Left kidney (tissue), 2 donors: ENCODE measurements around the gene SPECC1. TPM values are rescaled to one million over a fixed set of nuclear protein-coding genes. Genes with fewer than 3 reads are reported as not detected.
"Not testable (repeated sequence)": the region's sequence is repeated elsewhere in the genome, so short reads cannot be mapped to it uniquely, and the experiment has no call there.

Experiments used
- DNase-seq: peaks from one replicate; pipeline ENCODE4 v3.0.0-alpha.2; 2013
- polyA plus RNA-seq: library from polyadenylated mRNA; unstranded; fragments of 120-200 nt; gene quantifications from one replicate; pipeline ENCODE4 v1.2.1, GENCODE V29; 2013; ENCODE audit not compliant: insufficient read length

Gene SPECC1
- polyA plus RNA-seq, 1 donor: 18.4 TPM

DNA sequence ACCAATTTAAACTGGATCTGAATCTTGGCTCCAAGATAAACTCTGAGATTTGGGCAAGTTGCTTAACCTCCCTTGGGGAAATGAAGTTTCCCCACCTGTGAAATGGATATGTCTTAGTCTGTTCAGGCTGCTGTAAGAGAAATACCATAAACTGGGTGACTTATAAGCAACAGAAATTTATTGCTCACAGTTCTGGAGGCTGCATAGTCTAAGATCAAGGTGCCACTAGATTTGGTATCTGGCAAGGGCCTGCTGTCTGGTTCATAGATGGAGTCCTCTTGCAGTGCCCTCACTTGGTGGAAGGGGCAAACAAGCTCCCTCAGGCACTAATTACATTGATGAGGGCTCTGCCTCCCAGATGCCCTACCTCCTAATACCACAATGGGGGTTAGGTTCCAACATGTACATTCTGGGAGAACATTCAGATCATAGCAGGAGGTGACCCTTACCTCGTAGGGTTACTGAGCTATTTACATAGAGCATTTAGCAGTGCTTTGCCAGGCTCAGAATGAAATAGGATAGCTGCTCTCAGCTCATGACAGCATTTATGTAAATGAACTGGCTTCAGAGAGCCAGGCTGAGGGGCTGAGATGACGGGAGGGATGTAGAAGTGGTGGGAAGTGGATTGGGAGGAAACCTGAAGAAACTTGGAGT, 83.9 kb downstream of the SPECC1 start:
- no peak for DNase-seq

DNA sequence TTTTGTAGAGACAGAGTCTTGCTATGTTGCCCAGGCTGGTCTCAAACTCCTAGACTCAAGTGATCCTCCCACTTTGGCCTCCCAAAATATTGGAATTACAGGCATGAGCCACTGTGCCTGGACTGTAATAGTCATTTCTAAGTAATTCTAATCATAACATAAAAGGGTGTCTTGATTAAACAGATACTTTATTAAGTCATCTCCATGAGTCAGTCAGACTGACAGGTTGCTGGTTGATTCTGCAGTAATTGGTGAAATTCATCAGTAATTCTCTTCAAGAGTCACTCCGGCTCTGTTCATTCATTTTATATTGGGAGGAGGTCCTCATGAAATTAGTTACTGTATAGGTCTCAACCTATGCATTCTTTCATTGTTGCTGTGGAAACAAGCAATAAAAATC, 85.6 kb downstream of the SPECC1 start:
- no peak for DNase-seq

DNA sequence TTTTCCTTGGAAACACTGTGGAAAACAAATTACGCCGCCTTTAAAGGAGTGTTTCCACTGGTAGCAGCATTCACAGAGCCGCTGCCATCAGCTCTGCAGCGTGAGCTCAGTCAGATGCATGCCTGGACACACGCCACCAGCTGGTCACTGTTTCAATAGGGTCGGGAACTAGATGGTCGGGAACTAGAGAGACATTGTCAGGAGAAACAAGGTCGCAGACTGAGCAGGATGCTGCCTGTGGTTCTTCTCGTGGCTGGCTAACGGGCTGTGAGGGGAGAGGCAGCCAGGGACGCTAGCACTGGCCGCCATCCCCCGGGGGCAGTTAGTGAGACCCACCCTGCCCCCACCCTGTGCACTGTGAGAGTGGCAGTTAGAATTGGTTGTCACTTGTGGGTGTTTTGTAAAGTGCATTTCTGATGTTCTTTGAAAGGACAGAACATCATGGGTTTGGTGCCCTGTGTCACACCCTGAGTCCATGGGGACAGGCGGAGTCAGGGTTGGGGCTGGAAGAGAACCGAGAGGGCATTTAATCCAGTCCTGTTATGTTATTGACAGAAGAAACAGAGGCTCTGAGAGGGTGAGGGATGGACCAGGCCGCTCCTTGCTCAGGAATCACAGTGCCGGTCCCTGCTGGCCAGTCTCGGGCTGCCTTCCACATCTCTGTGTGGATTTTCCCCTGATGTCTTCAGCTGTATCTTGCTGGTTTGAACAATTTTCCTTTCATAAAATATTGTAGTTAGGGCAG, 86.3 kb downstream of the SPECC1 start:
- peak; percentile 75 for DNase-seq

DNA sequence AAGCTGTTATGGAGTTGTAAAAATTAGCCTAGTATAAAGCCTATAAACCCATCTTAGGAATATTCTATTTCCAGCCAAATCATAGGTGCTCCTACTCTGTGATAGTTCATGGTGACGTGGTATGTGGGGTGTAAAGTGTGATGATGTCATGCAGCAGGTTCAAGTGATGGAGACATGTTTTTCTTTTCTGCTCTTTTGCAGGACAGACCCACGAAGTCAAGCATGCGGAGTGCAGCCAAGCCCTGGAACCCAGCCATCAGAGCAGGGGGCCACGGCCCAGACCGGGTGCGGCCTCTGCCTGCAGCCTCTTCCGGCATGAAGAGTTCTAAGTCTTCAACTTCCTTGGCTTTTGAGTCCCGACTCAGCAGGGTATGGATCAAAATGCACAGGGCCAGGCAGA, 87.3 kb downstream of the SPECC1 start:
- DNase-seq: no peak

DNA sequence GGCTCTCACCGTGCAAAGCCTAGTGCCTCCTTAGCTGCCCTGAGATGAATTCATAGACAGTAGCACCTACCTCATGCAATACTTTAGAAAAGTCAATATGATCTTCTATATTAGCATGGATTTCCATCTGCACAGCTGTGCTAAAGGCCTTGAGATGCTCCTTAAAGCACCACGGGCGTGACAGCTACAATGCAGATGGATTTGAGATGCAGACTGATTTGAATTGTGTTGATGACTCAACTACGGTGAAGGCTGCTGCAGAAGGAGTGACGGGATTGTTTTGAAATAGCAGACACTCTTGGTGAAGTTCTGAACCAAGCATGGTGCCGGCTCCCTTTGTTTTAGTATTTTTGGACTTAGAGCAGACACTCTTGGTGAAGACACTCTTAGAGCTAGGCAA, 88.2 kb downstream of the SPECC1 start:
- no peak for DNase-seq

DNA sequence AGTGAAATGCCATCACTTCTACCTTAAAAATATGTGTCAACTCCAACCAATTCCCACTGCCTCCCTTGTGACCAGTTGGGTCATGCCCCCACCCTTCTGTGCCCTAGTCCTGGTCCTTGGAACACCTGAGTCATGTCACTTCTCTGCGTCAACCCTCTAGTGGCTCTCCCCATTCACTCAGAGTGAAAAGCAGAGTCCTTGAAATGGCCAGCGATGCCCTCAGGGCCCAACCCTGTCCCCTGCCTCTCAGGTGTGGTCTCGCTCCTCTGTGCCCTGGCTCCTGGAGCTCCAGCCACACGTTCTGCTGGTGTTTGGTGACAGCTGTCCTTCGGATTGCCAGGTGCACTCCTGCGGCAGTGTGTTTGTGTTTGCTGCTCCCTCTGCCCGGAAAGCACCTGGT, 89.2 kb downstream of the SPECC1 start:
- no peak for DNase-seq

DNA sequence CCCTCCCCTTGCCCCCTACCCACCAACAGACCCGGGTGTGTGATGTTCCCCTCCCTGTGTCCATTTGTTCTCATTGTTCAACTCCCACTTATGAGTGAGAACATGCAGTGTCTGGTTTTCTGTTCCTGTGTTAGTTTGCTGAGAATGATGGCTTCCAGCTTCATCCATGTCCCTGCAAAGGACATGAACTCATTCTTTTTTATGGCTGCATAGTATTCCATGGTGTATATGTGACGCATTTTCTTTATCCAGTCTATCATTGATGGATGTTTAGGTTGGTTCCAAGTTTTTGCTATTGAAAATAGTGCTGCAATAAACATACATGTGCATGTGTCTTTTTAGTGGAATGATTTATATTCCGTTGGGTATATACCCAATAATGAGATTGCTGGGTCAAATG, 91.6 kb downstream of the SPECC1 start:
- not testable (repeated sequence) for DNase-seq

DNA sequence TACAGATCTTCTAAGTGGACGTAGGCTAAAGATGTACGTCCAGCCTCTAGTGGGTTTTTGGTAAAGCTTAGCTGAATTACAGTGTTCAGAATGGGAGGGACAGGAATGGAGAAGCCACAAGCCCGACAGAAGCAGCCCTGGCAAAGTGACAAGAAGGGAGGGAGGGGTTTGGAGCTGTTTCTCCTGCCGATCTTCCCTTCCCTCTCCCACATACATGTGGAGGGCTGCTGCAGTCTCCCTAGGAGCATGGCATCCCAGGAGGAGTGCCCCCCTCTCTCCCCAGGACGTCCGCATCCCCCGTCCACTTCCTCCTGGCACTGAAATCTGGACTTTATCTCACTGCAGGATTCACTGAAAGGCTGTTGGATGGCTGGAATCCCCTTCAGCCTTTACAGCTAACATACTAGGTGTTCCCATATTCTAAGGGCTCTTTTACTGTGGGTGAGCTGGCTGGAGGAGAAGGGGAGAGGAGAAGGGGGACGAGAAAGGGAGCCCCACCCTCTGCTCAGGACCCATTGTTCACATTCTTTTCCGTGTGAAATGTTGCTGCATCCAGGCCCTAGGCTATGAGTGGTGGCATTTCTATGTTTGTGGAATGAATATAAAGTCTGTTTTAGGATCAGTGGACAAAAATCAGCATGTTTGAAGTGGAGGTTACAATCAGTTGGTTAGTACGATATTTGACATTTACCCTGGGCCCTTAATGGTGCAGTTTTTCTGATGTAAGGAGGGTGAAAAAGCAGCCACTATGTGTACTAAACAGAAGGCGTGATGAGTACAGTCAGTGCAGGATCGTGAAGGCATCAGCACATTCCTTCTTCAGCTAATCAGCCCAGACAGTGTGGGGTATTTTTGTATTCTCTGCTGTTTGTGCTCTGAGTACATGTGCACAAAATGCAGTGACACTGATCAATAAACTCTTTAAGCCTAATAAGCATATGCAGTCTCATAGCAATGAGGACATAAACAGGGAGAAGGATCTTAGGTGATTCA, 94.6 kb downstream of the SPECC1 start:
- no peak for DNase-seq

DNA sequence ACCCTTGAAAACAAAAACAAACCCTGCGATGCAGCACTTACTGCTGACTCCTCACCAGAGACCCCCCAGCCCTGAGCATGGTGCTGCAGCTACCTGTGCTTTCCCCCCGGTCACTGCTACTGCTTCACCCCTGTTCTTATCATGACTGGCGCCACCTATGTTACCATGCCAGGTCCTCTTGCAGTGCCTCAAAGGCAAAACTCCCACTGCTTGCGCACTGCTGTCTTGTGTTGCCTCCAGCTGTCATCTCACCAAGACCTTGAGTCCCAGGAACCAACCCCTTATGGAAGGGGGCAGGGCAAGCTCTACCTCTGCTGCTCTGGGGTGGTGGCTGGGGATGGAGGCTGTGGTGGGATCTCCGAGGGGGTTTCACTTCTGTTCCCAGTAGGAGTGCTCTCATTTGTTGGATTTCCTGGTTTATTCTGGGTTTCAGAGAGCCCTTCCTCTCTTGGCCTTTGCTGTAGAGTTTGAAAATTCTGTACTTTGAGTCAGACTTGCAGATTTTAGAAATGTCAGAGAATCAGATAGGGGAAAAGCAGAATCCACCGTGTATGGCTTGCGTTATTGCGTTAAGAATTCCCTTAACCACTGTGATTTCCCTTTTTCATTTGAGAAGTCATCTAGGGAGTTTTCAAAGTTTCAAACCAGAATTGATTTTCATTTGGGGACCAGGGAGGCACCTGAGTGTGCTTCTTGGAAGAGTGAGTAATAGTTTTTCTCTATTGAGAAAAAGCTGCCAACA, 96.6 kb downstream of the SPECC1 start:
- DNase-seq: no peak

DNA sequence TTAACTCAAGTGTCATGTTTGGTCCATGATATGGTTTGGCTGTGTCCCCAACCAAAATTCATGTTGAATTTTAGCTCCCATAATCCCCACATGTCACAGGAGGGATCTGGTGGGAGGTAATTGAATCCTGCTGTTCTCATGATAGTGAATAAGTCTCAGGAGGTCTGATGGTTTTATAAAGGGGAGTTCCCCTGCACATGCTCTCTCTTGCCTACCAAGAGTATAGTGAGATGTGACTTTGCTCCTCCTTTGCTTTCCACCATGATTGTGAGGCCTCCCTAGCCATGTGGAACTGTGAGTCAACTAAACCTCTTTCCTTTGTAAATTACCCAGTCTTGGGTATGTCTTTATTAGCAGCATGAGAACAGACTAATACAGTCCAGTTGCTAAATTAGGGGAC, 97.3 kb downstream of the SPECC1 start:
- not testable (repeated sequence) for DNase-seq

DNA sequence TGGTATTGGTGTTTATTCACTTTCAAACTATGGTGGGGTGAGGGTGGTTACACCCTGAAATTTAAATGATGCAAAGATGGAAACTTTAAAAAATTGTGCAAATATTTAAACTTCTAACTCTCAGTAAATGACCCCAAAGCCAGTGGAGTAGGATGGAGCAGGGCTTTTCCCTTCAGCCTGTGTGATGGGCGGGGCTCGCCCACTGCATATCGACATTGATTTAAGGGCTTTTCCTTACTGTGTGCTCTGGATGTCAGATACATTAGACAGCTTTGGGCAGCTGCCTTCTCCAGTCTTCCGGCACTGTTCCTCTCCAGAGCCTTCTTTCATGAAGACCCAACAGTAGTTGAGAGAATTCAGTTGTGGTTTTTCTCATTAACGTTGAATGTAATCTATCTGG, 99.9 kb downstream of the SPECC1 start:
- no peak for DNase-seq

DNA sequence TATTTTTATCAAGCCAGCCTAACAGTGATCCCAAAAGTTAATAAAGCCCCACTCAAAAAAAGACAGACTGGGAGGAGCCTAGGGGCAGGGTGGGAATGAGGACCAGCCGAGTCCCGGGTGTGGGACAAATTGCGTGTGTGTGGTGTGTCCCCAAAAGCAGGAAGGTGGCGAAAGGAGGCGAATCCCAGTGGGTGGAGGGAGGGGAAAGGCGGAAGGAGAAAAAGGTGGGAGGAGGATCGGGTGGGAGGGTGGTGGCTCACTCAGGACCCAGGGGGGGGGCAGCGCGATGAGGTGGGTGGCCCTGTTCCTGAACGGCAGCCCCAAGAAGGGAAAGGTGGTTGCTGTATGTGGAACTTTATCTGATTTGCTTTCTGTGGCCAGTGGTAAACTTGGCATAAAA, 102.4 kb downstream of the SPECC1 start:
- DNase-seq: no peak

DNA sequence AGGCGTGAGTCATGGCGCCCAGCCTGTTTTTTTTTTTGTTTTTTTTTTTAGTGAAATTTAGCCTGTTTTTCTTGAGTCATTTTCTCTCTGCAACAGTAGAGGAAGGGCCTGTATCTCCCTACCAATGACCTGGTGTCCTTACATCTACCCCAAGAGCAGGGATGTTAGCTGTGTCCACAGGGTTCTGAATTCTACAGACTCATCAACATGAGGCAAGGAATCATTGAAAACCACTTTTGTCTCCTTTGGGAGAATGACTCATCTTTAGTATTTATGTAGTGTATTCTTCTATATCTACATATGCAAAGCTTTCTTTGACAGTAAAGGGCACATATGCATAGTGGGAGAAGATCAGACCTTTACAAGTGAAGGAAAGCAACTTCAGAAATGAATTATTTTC, 105.3 kb downstream of the SPECC1 start:
- DNase-seq: no peak

DNA sequence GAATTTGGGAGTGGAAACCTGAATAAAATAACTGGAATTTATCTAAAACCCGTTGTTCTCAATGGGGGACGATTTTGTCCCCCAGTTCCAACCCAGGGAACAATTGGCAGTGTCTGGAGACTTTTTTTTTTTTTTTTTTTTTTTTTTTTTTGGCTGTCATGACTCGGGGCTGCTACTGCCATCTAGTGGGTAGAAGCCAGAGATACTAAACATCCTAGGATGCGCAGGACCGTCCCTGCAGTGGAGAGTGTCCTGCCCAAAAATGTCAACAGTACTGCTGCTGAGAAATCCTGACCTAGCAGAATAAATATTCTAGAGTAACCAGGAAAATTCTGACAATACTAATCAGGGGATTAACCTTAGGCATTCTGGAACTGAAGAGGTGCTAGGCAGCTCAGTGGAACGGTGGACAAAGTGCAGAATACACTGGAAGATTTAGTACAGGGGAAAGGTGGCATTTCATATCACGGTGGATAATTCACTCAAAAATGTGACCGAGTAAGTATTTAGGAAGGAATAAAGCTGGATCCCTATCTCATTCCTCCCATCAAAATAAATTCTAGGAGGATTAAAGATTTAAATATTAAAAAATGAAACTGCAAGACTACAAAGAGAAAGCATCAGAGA, 107.6 kb downstream of the SPECC1 start:
- DNase-seq: peak; percentile 62

DNA sequence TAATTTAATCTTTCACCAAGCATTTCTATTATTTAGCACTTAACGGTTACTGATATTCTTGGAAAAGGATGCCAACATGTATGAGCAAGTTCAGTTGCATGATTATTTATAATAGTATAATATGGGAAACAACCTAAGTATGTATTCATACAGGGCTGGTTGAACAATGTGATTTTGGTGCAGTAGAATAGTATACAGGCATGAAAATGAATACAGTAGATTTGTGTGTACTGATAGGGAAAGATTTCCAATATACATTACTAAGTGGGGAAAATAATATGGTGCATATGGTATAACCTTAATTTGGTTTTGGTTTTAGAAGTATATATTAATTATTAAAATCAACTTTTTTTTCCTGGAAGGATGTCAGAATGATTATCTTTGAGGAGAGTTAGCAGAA, 109.1 kb downstream of the SPECC1 start:
- DNase-seq: no peak

DNA sequence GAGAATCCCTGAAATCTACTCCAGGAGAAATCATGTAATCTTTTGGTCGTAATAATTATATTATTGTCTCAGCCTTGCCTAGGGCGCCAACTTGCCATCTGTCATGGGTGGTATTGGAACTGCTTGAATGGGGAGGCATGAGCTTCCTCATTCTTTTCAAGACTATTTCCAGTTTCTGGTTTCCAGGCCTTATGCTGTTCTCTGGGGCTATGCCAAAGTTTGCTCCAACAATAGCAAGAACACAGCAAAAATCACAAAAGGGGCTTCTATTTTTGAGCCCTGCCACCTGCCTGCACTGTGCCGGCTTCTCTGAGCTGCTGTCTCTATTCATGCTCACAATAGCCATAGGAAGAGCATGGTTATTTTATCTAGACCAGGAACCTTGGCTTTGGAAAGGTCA, 111.7 kb downstream of the SPECC1 start:
- DNase-seq: no peak

DNA sequence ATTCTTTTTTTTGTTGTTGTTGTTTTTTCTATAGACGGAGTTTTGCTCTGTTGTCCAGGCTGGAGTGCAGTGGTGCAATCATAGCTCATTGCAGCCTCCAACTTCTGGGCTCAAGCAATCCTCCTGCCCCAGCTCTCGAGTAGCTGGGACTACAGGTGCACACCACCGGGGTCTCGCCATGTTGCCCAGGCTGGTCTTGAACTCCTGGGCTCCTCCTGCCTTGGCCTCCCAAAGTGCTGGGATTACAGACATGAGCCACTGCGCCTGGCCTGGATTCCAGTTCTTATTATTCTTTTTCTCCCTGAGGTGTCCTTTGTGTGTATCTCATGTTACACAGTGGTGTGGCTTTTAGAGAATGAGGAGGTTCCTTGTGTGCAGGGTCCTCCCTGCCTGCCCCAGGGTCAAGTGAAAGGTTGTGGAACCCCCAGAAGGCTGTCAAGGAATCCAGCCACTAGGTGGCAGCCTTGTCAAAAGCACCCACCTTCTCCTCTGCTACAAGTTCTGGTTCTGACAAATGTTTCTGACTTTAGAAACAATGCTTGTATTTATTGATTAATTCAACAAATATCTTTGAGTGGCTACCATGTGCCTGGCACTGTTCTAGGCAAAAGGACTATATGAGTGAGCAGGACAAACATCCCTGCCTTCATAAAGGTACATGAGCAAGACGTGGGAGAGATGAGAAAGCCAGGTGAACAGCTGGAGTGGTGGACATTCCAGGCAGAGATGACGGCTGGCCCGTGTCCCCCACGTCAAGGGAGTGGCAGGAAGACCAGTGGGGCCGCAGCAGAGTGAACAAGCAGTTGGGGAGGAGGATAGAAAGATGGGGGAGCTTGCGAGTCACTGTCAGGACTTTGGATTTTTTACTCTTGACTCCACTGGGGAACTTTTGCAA, 112.4 kb downstream of the SPECC1 start:
- DNase-seq: peak; percentile 37

DNA sequence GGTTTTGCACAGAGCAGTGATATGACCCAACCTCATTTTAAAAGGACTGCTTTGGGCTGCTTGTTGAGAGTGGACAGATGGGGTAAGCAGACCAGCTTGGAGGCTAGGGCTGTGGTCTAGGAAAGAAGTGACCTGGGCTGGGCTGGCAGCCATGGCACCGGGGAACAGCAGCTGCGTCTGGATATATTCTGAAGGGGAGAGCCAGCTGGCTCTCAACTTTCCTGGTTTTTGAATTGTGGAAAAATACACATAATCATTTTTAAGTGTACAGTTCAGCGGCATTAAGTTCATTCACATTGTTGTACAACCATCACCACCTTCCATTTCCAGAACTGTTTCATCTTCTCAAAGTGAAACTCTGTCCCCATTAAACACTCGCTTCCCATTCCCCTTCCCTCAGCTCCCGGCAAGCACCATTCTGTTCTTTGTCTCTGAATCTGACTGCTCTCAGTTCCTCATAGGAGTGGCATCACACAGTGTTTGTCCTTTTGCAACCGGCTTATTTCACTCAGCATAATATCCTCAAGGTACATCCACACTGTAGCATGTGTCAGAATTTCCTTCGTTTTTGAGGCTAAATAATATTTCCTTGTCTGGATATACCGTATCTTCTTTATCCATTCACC, 113.2 kb downstream of the SPECC1 start:
- DNase-seq: no peak

DNA sequence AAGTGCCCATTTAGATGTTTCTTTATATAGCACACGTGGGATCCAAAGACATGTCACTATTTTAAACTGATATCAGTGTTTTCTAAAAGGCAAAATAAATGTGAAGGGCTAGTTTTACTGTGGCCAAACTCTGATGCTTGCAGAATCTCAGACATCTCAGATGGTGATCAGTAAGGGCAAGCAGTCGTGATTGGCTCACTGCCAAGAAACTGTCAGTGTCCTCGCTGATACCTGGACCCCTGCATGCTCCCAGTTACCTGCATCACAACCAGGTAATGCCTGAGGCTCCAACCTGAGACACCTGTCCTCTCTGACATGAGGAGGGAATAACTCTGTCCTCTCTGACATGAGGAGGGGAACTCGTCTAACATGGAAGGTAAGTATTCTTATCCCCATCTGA, 114.0 kb downstream of the SPECC1 start:
- DNase-seq: no peak

DNA sequence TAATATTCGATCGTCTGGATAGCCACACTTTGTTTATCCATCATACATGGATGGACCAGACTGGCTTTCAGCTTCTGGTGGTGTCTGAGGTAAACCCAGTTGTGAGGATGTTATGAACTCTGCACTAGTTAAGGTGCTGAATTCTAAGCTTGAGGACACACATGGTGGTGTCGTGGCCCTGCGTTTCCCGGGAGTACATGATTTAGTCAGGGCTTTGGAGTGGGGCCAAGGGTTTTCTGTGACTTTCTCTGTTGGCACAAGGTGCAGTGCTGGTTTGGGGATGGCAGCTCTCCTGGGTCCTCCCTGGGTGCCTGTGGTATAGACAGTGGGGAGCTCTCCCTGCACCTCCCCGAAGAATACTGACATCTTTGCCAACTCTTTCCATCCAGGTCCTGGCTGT, 116.6 kb downstream of the SPECC1 start:
- DNase-seq: no peak
